HEK293 (cell line): ENCODE data around the gene ELF1.

Experiments used
- KLF7 ChIP-seq: fragments of 450-650 bp; formaldehyde crosslinking; IDR thresholded peaks from 2 replicates; pipeline ENCODE4 v1.5.1; 2016; ENCODE audit warnings: missing biosample characterization, missing genetic modification characterization, borderline replicate concordance
- YY1 ChIP-seq: fragments of 450-650 bp; formaldehyde crosslinking; IDR thresholded peaks from 2 replicates; pipeline ENCODE4 v1.5.1; 2018; ENCODE audit warnings: missing biosample characterization, missing genetic modification characterization
- ZNF488 ChIP-seq: fragments of 450-650 bp; formaldehyde crosslinking; IDR thresholded peaks from 2 replicates; pipeline ENCODE4 v1.5.1; 2016; ENCODE audit warnings: missing biosample characterization, missing genetic modification characterization
- ZNF510 ChIP-seq: fragments of 450-650 bp; formaldehyde crosslinking; IDR thresholded peaks from 2 replicates; pipeline ENCODE4 v1.5.1; 2018; ENCODE audit warnings: mild to moderate bottlenecking, missing genetic modification characterization, missing biosample characterization; ENCODE audit not compliant: insufficient replicate concordance
- ZNF544 ChIP-seq: fragments of 450-650 bp; formaldehyde crosslinking; IDR thresholded peaks from 2 replicates; pipeline ENCODE4 v1.5.0; 2017; ENCODE audit warnings: missing biosample characterization, missing genetic modification characterization
- TF ChIP-seq, protein P1 (sequence below): fragments of 450-650 bp; formaldehyde crosslinking; IDR thresholded peaks from 2 replicates; pipeline ENCODE4 v1.5.1; 2016; ENCODE audit warnings: missing biosample characterization, missing genetic modification characterization

GRCh38 chr13:41012536-41012935 lies 6.6 kb downstream of the ELF1 start:
- TF ChIP-seq, protein P1, sequence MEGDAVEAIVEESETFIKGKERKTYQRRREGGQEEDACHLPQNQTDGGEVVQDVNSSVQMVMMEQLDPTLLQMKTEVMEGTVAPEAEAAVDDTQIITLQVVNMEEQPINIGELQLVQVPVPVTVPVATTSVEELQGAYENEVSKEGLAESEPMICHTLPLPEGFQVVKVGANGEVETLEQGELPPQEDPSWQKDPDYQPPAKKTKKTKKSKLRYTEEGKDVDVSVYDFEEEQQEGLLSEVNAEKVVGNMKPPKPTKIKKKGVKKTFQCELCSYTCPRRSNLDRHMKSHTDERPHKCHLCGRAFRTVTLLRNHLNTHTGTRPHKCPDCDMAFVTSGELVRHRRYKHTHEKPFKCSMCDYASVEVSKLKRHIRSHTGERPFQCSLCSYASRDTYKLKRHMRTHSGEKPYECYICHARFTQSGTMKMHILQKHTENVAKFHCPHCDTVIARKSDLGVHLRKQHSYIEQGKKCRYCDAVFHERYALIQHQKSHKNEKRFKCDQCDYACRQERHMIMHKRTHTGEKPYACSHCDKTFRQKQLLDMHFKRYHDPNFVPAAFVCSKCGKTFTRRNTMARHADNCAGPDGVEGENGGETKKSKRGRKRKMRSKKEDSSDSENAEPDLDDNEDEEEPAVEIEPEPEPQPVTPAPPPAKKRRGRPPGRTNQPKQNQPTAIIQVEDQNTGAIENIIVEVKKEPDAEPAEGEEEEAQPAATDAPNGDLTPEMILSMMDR (tag by site-specific recombination) = no peak
- no peak for TF ChIP-seq ZNF488
- TF ChIP-seq KLF7 = no peak
- TF ChIP-seq ZNF510 = no peak
- TF ChIP-seq YY1 (tag by site-specific recombination) = no peak
- no peak for TF ChIP-seq ZNF544
